LoVo (cell line): ENCODE results near the gene MFRP.

Experiments used
- DNase-seq: peaks from one replicate; pipeline ENCODE4 v3.0.0-alpha.2; 2016; ENCODE audit warnings: low spot score

The MFRP gene

DNA sequence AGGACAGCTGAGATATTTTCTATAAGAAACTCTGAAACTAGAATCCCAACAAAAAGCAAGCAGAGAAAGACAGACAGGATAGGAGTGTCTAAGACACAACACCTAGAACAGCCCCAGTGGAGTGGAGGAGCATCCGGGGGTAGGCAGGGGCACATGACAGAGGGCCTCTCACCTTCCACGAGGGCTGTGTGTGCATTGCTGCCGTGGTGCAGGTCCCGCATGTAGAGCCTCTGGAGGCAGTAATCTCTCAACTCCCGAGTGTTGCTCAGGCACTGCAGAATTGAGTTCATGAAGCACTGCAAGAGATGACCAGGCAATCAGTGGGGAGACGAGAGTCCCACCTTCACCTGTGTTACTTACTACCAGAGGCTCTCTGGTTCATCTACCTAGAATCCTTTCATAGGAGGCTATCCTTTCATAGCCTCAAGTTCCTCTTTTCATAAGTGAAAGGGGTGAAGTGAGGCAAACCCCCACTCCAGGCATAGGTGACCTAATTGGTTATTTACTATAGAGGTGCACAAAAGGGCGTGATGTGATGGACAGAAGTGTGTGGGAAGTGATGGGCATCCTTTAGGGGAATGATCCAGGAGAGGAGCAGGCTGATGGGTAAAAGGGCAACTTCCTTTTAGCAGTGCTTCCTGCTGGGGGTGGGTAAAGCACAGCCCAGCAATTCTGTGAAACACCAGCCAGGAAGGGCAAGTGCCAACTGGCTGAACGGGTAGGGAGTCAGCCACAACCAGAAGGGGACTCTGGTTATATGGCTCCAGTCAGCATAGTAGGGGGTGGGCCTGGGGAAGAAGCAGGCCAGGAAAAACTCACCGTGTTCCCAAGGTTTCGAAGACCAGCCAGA is 13.1 kb upstream of the MFRP start:
- DNase-seq = no peak

DNA sequence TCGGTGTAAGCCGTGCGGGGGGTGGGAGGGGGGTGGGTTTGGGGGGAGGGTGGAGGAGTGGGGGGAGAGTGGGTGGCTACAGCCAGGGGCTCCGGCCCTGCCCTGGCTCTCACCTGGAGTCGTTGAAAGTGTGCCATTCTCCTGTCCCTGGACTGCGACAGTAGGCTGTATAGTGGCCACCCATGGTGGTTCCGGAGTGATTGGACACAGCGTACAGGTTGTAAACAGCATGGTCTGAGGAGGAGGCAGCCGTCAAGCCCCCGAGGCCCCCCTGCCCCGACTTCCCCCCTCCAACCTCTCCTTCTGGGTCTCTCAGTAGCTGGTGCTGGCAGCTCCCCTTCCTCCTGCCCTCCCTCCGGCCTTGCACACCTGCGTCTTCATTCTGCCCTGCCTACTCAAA is 10.6 kb upstream of the MFRP start:
- no peak for DNase-seq

DNA sequence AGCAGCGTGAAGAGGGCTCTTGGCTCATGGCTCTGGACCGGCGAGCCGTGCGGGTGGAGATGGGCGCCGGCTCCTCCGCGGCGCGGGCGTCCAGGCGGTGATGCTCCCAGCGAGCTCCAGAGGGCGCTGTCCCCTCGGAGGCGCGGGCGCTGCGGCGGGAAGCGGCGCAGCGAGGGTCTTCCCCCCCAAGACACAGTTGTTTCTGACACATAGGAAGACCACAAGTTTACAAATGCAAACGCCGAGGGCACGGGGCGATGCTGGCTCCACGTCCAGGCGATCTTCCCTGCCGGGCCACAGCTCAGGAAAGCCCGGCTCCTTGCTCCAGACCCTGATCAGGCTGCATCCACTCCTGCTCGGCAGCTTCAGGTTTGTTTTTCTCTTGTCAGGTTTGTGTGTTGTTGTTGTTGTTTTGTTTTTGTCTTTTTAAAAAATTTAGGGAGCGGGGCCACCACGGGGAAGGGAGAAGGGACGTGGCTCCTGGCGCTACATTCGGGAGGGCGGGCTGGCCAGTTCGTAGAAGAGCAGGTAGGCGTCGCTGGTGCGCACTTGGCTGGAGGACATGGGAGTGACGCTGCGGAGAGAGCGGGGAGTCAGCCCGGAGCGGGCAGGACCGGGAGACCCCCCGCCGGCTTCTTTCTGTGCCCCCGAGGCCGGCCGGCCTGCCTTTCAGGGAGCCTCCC is 10.0 kb upstream of the MFRP start:
- DNase-seq = peak; percentile 81

DNA sequence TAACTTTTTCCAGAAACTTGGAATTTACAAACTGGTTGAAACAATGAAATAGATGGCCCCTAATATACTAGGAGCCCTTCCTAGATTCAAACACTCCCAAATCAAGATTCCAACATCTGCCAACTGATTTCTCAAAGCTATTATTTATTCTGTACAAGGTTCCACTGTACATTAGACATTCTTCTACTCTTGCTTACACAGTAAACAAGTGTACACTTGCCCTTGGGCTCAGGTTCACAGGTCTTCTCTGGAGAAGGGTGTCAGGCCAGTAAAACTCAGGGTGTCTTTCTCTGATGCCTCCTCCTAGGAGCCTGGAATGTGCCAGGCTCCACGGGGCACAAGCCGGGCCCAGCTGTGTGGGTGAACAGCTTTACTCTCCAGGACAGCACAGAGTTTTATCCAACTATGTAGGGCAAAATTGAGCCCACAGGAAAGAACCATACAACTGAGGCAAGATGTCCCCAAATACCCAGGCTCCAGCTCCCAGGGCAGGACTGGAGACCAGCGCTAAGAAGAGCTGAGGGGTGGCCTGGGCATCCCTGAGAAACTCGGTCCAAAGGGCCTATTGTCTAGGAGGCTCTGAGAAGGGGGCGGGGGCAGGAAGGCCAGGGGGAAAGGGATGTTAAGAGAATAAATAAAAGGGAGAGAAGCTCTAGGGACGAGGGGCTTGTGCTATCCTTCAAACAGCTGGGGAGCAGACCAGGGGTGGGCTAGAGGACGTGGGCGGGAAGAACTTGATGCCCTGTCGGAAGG is 8.8 kb upstream of the MFRP start:
- no peak for DNase-seq

DNA sequence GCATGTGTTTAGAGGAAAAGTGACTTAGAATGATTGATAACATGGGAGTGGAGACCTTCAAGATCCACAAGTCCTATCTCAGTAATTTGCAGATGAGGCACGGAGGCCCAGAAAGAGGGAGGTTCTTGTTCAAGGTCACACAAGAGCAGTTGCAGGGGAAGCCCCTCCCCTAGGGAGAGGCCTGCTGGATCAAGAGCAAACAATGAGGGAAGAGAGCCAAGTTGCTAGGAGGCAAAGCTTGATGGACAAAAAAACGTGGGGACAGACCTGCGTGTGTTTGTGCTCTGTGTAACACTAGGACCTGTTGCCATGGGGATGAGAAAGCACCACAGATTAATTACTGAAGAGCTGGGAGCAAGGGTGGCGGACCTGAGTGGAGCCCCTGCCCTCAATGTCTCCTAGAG is 6.4 kb upstream of the MFRP start:
- no peak for DNase-seq

DNA sequence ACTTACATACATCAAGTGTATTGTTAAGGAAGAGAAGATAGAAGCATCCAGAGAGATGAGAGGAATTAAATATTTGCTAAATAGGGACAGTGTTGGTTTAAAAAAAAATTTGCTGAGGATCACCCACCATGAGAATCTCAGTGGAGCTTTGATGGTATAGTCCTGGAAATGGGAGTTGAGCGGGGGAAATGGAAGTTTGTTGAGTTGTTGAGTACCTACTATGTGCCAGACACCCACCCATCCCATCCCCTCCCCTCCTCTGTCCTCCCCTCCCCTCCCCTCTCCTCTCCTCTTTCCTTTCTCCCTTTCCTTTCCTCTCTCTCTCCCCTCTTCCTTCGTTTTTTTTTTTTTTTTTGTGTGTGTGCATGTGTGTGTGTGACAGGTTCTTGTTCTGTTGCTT is 4.7 kb upstream of the MFRP start:
- DNase-seq = no peak

DNA sequence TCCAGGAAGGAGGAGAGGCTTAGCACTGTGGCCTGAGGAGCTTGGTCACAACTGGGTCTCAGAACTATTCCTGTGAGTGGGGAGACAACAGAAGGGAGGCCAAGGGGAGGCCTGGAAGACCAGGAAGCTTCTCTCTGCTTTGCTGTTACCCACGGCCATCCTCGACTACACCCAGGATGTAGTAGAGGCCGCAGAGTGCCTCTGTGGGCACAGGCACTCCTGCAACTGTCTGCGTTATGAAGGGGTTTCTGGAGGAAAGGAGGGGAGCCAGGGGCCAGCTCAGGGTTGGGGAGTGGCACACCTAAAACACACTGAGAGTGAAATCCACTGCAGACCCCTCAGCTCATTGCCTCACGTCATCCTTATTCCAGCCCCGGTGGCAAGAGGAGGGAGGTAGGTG is 3.8 kb upstream of the MFRP start:
- no peak for DNase-seq

- DNase-seq = no peak
These were observed 1.6 kb upstream of the MFRP start for GRCh38 chr11:119347940-119348605.

DNA sequence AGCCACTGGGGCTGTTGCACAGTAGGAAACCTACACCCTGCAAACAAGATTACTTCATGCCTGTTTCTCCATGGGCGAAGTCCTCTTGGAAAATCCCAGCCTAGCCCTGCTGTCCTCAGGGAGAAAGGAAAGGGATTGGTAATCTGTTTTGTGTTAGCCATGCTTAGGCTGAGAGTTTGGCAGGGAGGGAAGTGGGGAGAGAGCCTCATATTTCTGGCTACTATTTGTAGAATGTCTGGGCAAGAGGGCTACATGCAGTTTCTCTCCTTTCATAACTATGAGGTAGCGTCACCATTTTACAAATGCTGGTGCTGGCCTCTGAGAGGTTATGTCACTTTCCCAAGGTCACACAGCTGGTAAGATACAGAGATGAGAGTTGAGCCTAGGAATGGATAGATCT is 737 bp upstream of the MFRP start:
- DNase-seq = no peak

- DNase-seq = no peak
These were observed 820 bp downstream of the MFRP start for GRCh38 chr11:119345685-119346084.

DNA sequence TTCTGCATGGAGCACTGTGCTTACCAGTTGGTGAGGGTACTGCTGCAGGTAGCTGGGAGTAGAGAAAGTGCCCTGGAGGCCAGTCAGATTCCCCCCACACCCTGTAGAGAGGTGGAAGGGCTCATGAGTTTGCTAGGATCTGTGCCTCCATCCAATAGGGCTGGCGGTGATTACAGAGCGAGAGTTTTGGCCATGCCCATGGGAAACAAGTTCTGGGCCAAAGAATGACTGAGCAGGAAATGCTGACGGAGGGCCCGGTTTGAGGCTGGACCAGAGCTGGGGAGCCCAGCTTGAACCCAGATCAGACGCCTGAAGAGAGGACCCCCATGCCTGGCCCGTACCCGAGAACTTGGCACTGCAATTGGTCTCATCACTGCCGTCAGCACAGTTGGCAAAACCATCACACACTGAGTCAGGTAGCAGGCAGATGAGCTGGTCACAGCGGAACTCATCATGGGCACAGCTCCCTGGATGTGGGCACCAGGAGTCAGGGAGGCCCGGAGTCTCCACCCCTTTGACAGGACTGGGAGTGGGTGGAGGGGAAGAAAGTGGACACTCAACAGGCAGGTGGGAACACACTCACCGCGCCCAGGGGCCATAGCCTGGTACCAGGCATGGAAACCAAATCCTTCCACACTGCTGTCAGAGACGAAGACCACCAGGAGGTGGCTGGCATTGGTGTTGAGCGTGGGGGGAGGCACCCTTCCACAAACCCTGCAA is 2.1 kb downstream of the MFRP start:
- DNase-seq = no peak

- no peak for DNase-seq
These were observed 2.8 kb downstream of the MFRP start for GRCh38 chr11:119343726-119344125.

DNA sequence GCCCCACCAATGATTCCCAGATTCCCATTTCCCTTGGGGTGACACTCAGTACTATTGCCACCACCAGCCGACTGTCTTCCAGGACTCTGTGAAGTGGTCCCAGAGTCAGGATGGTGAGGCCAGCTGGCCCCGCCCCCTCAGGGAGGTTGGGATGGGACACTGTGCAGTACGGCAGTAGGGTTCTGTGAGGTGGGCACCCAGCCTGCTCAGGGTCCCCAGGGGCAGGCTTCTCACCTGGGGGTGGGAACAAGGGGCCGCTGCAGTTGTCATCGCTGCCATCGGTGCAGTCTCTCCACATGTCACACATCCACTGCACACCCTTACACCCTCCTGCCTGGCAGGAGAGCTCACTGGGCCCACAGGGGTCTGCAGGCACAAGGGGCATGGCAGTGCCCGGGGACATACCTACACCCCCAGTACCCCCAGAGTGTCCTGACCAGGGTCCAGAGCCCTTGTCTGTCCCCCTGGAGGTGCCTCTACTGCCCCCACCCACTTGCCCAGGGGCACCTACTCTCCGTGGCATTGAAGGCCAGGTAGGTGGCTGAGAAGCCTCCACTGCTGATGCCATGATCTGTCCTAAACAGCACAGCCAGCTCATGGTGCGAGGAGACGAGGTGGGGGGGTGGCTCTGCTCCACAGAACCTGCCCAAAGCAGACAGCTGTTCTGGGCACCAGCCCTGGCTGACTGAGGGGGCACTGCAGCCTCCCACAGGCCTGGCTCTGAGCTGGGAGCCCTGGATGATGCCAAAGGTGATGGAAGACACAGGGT is 4.0 kb downstream of the MFRP start:
- no peak for DNase-seq

DNA sequence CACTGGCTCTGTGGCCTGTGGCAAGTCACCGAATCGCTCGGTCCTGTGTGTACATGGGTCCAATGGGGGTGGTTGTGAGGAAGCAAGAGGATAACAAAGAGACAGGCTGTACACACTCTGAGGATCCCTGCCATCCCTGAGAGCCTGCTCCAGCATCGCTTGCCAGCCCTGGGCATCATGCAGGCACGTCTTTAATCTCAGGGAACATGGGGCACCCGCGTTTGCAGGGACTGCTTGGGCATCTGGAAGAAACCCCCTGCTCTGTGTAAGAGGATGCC is 4.5 kb downstream of the MFRP start:
- no peak for DNase-seq

- DNase-seq = no peak
These were observed 5.1 kb downstream of the MFRP start for GRCh38 chr11:119341222-119342022.

DNA sequence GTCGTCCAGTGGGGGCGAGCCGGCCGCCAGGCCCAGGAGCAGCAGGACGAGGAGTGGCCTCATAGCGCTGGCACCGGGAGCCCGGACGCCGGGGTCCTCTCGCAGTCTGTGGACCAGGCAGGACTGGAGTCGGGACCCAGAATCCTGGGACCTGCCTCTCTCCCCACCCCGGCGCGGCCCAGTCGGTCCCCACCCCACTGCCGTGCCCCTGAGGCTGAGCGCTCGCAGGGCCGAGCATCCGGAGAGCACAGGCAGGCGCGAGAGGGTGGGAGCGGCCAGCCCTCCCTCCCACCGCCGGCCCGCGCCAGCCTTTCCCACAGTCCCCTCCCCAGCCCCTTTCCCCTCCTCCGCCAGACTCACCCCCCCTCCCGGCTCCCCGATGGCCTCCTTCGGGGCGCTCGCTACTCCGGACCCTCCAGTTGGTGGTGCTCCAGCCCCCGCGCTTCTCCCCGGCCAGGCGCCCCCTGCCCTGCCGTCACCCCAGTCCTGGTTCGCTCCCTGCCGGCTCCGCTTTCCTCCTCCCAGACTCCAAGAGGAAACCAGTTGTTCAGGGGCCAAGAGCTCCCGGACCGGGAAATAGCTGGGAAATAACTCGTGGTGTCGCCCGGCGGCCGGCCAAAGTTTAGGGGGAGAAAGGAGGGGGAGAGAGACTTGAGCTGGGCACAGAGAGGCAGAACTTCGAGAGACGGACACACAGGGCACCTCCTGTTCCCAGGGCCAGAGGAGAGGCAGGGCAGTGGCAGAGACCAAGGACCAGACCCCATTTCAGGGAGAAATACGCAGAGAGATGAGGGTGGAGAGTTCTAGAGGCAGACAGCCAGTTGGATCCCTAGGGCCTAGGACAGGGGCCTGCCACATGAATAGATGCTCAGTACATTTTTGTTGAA is 5.9 kb downstream of the MFRP start, which contains the start of gene C1QTNF5:
Gene C1QTNF5 (minus strand): TSS at position 549 of the 887 bp plus-strand sequence. CDS start 486 bp downstream, at position 63.
- no peak for DNase-seq

DNA sequence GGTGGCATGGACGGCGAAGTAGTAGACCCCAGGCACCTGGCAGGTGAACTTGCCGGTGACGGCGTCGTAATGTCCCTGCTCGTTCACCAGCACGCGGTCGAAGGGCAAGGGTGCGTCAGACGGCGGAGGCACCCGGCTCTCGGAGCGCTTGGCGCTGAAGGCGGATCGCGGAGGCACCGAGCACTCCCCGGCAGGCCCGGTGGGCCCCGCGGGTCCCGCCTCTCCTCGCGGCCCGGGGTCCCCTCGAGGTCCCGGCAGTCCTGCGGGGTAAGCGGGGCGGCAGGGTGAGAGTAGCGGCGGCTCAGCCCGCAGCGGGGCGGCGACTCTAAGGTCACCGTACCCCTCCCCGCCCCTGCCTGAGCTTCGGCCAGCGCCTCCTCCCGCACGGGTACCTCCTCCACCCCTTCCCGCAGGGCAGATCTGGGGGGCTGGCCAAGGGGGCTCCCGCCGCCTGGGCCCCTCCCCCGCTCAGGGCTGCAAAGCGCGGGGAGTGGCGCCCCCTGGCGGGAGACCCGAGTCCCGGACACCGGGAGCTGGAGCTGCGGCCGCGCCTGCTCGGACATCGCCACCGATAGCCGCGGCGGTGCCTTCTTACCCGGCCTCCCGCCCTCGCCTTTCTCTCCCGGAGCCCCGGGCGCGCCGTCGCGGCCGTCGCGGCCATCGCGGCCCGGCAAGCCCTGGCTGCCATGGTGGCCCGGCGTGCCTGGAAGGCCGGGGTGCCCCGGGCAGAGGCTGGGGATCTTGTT is 6.7 kb downstream of the MFRP start:
- DNase-seq = no peak

GRCh38 chr11:119338965-119339588 is 7.4 kb downstream of the MFRP start:
- DNase-seq = no peak
